HepG2 (cell line): ENCODE data around the gene GAB3. TPM values are rescaled to one million over a fixed set of nuclear protein-coding genes. Genes with fewer than 3 reads are reported as not detected.

ENCODE experiments used
- ATAC-seq: fragments of 200-7000 bp; cut with Tn5 transposase; 3 replicates; pipeline ENCODE4 v1.9.1; 2020; ENCODE audit warnings: mild to moderate bottlenecking, moderate library complexity
- BruUV-seq: library from RNA; stranded (reverse); fragments of 400-500 nt; replicated peaks from 2 replicates; lab custom pipeline; 2021; lab: Mats Ljungman, UMichigan
- CTCF ChIA-PET: fragments of 300-600 bp; formaldehyde crosslinking; extraction: SDS; loops from one replicate; lab custom pipeline; 2021; ENCODE audit warnings: low total read pairs, inconsistent platforms, low intra/inter-chr PET ratio; lab: Yijun Ruan, JAX
- POLR2A ChIA-PET: fragments of 350-600 bp; sonication (Branson Sonifier 250); formaldehyde crosslinking; loops from one replicate; lab custom pipeline; 2020; ENCODE audit warnings: antibody characterized with exemption, inconsistent platforms; lab: Yijun Ruan, JAX
- DNase-seq: peaks from one replicate; pipeline ENCODE4 v3.0.0-alpha.2; 2015; ENCODE audit warnings: low spot score
- FAIRE-seq: peaks from 3 replicates; lab custom pipeline; 2011; peaks lifted over from hg19 to GRCh38; lab: Jason Lieb, UNC
- H2AFZ ChIP-seq: one replicate; pipeline ENCODE4 v1.6.1; 2011; ENCODE audit warnings: low read length, inconsistent platforms
- H3K27ac ChIP-seq: fragments of 300-600 bp; 3 replicates; pipeline ENCODE4 v1.8.0; 2011; ENCODE audit warnings: mixed run types, mild to moderate bottlenecking, mixed read lengths, low read length, inconsistent platforms; ENCODE audit not compliant: insufficient read depth; ENCODE audit errors: extremely low read length
- H3K27me3 ChIP-seq, 2 experiments: fragments of 200-600 bp in 1 of 2; 2 replicates in 1 of 2; 3 replicates in 1 of 2; pipeline versions ENCODE4 v1.6.0 to v1.8.0; 2011; ENCODE audit warnings: low read length in 2 of 2, mild to moderate bottlenecking in 2 of 2, moderate library complexity in 2 of 2, inconsistent platforms in 1 of 2; ENCODE audit not compliant: insufficient read depth in 2 of 2, control insufficient read depth in 1 of 2
- H3K36me3 ChIP-seq, 2 experiments: fragments of 200-600 bp in 1 of 2; replicated peaks in 1 of 2; 2 replicates in 1 of 2; 3 replicates in 1 of 2; pipeline versions ENCODE4 v1.5.1 to v1.8.0; 2011; ENCODE audit warnings: low read length in 2 of 2, inconsistent platforms in 1 of 2; ENCODE audit not compliant: insufficient read depth in 2 of 2, control insufficient read depth in 1 of 2
- H3K4me1 ChIP-seq: 2 replicates; pipeline ENCODE4 v1.5.1; 2012; ENCODE audit warnings: low read length, inconsistent platforms; ENCODE audit not compliant: insufficient read depth
- H3K4me2 ChIP-seq: 2 replicates; pipeline ENCODE4 v1.6.0; 2011; ENCODE audit warnings: low read depth, low read length, inconsistent platforms
- H3K4me3 ChIP-seq, 3 experiments: fragments of 200-600 bp in 1 of 3; sonication (generic), shearing (Covaris generic) in 1 of 3; replicated peaks in 1 of 3; 2 replicates each; pipeline ENCODE4 v1.5.1; 2011 to 2016; ENCODE audit warnings: low read length in 3 of 3, inconsistent platforms in 2 of 3, low read depth in 2 of 3, mild to moderate bottlenecking in 2 of 3, control low read depth in 1 of 3, mixed read lengths in 1 of 3; ENCODE audit not compliant: insufficient read depth in 1 of 3
- H3K79me2 ChIP-seq: one replicate; pipeline ENCODE4 v1.6.1; 2011; ENCODE audit warnings: low read length, inconsistent platforms; ENCODE audit not compliant: insufficient read depth
- H3K9ac ChIP-seq: 2 replicates; pipeline ENCODE4 v1.6.0; 2011; ENCODE audit warnings: mild to moderate bottlenecking, low read depth, low read length, inconsistent platforms; ENCODE audit not compliant: insufficient read depth
- H3K9me3 ChIP-seq: 2 replicates; pipeline ENCODE4 v1.5.1; 2012; ENCODE audit warnings: mild to moderate bottlenecking, low read length
- H4K20me1 ChIP-seq: 2 replicates; pipeline ENCODE4 v1.6.0; 2011; ENCODE audit warnings: inconsistent platforms, mild to moderate bottlenecking, low read length, moderate library complexity; ENCODE audit not compliant: insufficient read depth
- E2F5 ChIP-seq: sonication (generic); formaldehyde crosslinking; conservative IDR thresholded peaks from 2 replicates; pipeline ENCODE4 v1.4.0; 2020; ENCODE audit warnings: missing genetic modification reagents
- HNF4G ChIP-seq, 2 experiments: sonication (generic) in 1 of 2; formaldehyde crosslinking in 1 of 2; IDR thresholded peaks; 2 replicates each; pipeline versions ENCODE4 v1.4.0 to v1.6.1; 2011 to 2020; ENCODE audit warnings: borderline replicate concordance in 2 of 2, low read depth in 2 of 2, mild to moderate bottlenecking in 2 of 2, low read length in 1 of 2, missing genetic modification reagents in 1 of 2, moderate library complexity in 1 of 2
- JDP2 ChIP-seq: sonication (generic); formaldehyde crosslinking; IDR thresholded peaks from 2 replicates; pipeline ENCODE4 v1.8.1; 2022; ENCODE audit warnings: missing genetic modification reagents, borderline replicate concordance
- SUZ12 ChIP-seq: fragments of 150-350 bp; IDR thresholded peaks from 2 replicates; pipeline ENCODE4 v1.6.1; 2014; ENCODE audit warnings: low read depth, low read length
- TEAD3 ChIP-seq: optimal IDR thresholded peaks from 2 replicates; pipeline ENCODE3; 2016; ENCODE audit warnings: borderline replicate concordance
- ZNF235 ChIP-seq: sonication (generic); formaldehyde crosslinking; IDR thresholded peaks from 2 replicates; pipeline ENCODE4 v1.8.1; 2023; ENCODE audit warnings: mild to moderate bottlenecking, missing genetic modification reagents, borderline replicate concordance
- ZNF296 ChIP-seq: sonication (generic); formaldehyde crosslinking; conservative IDR thresholded peaks from 2 replicates; pipeline ENCODE4 v1.5.0; 2020; ENCODE audit warnings: mild to moderate bottlenecking, missing genetic modification reagents
- ZNF33A ChIP-seq: sonication (generic); formaldehyde crosslinking; IDR thresholded peaks from 2 replicates; pipeline ENCODE4 v1.5.1; 2020; ENCODE audit warnings: missing genetic modification reagents, mild to moderate bottlenecking, moderate library complexity, borderline replicate concordance
- ZNF549 ChIP-seq: sonication (generic); formaldehyde crosslinking; IDR thresholded peaks from 2 replicates; pipeline ENCODE4 v1.5.0; 2020; ENCODE audit warnings: missing genetic modification reagents
- ZNF577 ChIP-seq: sonication (generic); formaldehyde crosslinking; IDR thresholded peaks from 2 replicates; pipeline ENCODE4 v1.4.0; 2020; ENCODE audit warnings: mild to moderate bottlenecking, low read depth, missing genetic modification reagents, borderline replicate concordance
- ZNF609 ChIP-seq: sonication (generic); formaldehyde crosslinking; IDR thresholded peaks from 2 replicates; pipeline ENCODE4 v1.4.0; 2020; ENCODE audit warnings: mild to moderate bottlenecking, missing genetic modification reagents, borderline replicate concordance
- WGBS: methylation state at CpG from one replicate; pipeline ENCODE4 v1.1.6; 2017; ENCODE audit warnings: low lambda C conversion rate; 5-methylcytosine and 5-hydroxymethylcytosine counted together
- in situ Hi-C: cut with HindIII; loops from 2 replicates; pipeline ENCODE4 v1.10.0; 2017; ENCODE audit warnings: low pct_unique_long_range_greater_than_20kb; ENCODE audit not compliant: extremely low pct_ligation_motif_present
- intact Hi-C: fragments of 100-400 bp; cut with micrococcal nuclease; formaldehyde crosslinking; loops from one replicate; pipeline ENCODE4 v1.10.0; 2022; ENCODE audit not compliant: unreplicated experiment
- polyA plus RNA-seq, 8 experiments: library from polyadenylated mRNA; depleted of rRNA in 3 of 8; stranded (reverse) in 7 of 8; unstranded in 1 of 8; fragments of >200 nt; fragmentation: Illumina TruSeq in 4 of 8; extraction: Trizol in 4 of 8; gene quantifications; 2 replicates each; pipeline versions ENCODE4 v1.2.1 to v1.2.3, GENCODE V29; 2011 to 2016; ENCODE audit warnings: low read depth in 4 of 8, missing spikeins in 1 of 8, mixed read lengths in 1 of 8; ENCODE audit not compliant: insufficient read depth in 1 of 8
- total RNA-seq, 5 experiments: library from RNA; depleted of rRNA; stranded (reverse); fragments of >200 nt; fragmentation: Illumina TruSeq; extraction: Trizol; gene quantifications; 2 replicates each; pipeline ENCODE4 v1.2.3, GENCODE V29; 2016; ENCODE audit warnings: low read depth in 1 of 5

The GAB3 gene
- total and polyA plus RNA-seq, 2 of the 13 experiments (the other 11 are each of a cell fraction or from before 2014, with no cell fraction given) = not detected

DNA sequence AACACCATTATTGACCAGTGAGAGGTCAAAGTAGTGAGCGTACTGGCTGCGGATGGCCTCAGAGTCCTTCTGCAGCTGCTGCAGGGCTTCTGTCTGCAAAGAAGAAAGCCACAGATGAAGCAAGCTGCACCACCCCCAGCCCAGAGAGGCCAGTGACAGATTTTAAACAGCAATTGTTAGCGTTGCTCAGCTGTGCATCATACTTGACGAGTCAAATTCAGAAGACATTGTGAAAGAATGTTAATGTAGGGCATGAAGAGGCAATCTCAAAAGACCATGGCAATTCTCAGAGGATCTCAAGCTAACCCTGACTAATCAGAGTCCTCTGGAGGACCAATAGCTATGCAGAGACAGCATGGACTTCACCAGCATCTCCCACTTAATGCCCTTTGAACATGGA is 28.4 kb upstream of the GAB3 start:
- Histone ChIP-seq H3K4me3 (no peak overlapping the region), H3K27ac (no peak overlapping the region), H2AFZ (no peak overlapping the region), H3K79me2 (no peaks in the 10 kb centered on the region), H3K36me3 (peaks cover 8 to 20% of the 10 kb centered on the region in 2 experiments; a peak in 4 of 5 replicates), H4K20me1 (0 out of 2 replicates have a peak, but pooled peaks cover 2% of the 10 kb centered on the region), H3K4me2 (no peak overlapping the region), H3K9me3 (no peaks in the 10 kb centered on the region), H3K27me3 (no peaks in the 10 kb centered on the region), H3K9ac (no peak overlapping the region), H3K4me1 (peaks cover 6% of the 10 kb centered on the region)
- CTCF ChIA-PET = no interaction called here
- POLR2A ChIA-PET = interaction anchor here (1.7 kb wide), 1 partner anchor 20 kb away, joined by 4 read pairs; no protein-coding TSS in a partner anchor
- no peak for DNase-seq
- 0 out of 3 replicates have a peak, but pooled peaks have one; percentile 11 for ATAC-seq
- WGBS = 91% methylated on average over 2 of the region's 4 CpGs
- in situ Hi-C loops (no loop called here), intact Hi-C loops (no loop called here)
- FAIRE-seq = no peak
- TF ChIP-seq JDP2 (CRISPR knock-in tag) (no peak), ZNF609 (CRISPR knock-in tag) (no peak), ZNF549 (no peak), TEAD3 (CRISPR knock-in tag) (no peak), ZNF577 (CRISPR knock-in tag) (no peak), ZNF235 (no peak), ZNF296 (CRISPR knock-in tag) (no peak), E2F5 (CRISPR knock-in tag) (no peak), SUZ12 (no peak), ZNF33A (no peak), HNF4G (IDR thresholded peaks at IDR 0.05; ENCODE audit: borderline replicate concordance, low read depth, low read length) (no peak), HNF4G (CRISPR knock-in tag; IDR thresholded peaks at IDR 0.05; ENCODE audit: borderline replicate concordance, low read depth) (no peak)
- no TSS peak for BruUV-seq
